ENCODE results near the gene ATP10A.
A peak's percentile ranks its signal among the peaks of the same experiment; 100 is the strongest.

ATP10A gene

DNA sequence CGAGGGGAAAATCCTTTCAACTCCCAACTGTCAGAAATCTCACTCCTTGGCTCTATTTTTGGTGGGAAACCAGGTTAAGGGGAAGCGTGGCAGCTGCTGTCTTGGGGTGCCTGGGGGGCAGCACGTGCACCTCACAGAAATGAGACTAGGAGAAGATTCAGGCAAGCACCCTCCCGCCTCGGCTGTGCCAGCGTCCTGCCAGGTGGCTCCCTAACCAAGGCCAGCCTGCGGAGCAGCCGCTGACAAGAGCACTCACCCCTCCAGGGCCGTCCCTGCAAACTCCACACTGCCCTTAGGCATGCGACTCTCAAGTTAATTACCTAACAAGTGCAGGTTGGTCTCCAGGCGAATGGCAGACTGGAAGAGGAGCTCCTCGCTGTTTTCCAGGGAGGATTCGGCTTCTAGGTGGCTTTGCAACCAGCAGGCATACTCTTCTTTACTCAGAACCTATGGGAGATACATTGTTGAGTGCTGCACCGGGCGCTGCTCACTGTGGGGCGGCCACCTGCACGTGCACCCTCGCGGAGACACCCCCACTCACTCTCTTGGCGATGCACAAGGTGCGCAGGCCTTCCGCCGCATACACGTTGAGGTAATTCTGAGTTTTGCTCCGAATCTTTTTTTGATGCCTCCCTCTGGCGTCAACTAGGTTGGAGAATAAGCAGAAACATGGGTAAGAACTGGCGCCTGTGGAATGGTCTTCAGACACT is 155.3 kb downstream of the ATP10A start:
- Histone ChIP-seq H3K9ac (ENCODE audit: low read depth, low read length, poor library complexity) (no peak overlapping the region), H3K9me3 (replicated peaks in 1 of 2; ENCODE audit: control insufficient read depth in 2 of 2, insufficient read depth in 1 of 2, low read depth in 1 of 2, low read length in 2 of 2) (no peaks in the 10 kb centered on the region), H3K14ac (ENCODE audit: low read length) (no peak overlapping the region), H2BK15ac (ENCODE audit: low read length) (no peak overlapping the region), H4K91ac (ENCODE audit: low read depth, low read length, poor library complexity) (no peak overlapping the region), H3K23ac (ENCODE audit: low read depth, low read length, poor library complexity) (no peak overlapping the region), H3K4me3 (ENCODE audit: low read length in 2 of 2) (no peak overlapping the region), H2BK5ac (ENCODE audit: low read length) (no peak overlapping the region), H3K79me1 (ENCODE audit: low read depth, low read length) (no peaks in the 10 kb centered on the region), H2AFZ (ENCODE audit: low read length) (no peak overlapping the region), H2BK120ac (ENCODE audit: low read depth, low read length) (no peak overlapping the region), H3K18ac (ENCODE audit: low read length) (peak overlapping the region; percentile 44), H3K4me2 (ENCODE audit: insufficient read depth, low read length, poor library complexity, severe bottlenecking) (no peak overlapping the region), H3K36me3 (replicated peaks in 1 of 2; ENCODE audit: control insufficient read depth in 2 of 2, insufficient read depth in 2 of 2, low read length in 2 of 2) (no peaks in the 10 kb centered on the region), H3K27ac (replicated peaks; ENCODE audit: low read length) (no peak overlapping the region), H2BK12ac (ENCODE audit: low read length) (no peak overlapping the region), H4K8ac (ENCODE audit: low read depth, low read length) (no peak overlapping the region), H3K27me3 (ENCODE audit: control insufficient read depth in 3 of 3, insufficient read depth in 3 of 3, low read depth in 1 of 3, low read length in 3 of 3) (no peaks in the 10 kb centered on the region), H3K4me1 (ENCODE audit: control insufficient read depth in 2 of 2, insufficient read depth in 1 of 2, low read depth in 1 of 2, low read length in 2 of 2) (peaks cover 0 to 1% of the 10 kb centered on the region in 2 donors), H2AK5ac (ENCODE audit: low read depth, low read length) (peak overlapping the region; percentile 50), H3K4ac (ENCODE audit: low read length) (no peak overlapping the region)
- no CpG with 5 or more reads among the region's 27 CpGs for WGBS, 2 donors (ENCODE audit: extremely low coverage in 2 of 2, insufficient read length in 2 of 2, insufficient replicate concordance in 1 of 2)
- DNase-seq (ENCODE audit: low spot score): no peak

DNA sequence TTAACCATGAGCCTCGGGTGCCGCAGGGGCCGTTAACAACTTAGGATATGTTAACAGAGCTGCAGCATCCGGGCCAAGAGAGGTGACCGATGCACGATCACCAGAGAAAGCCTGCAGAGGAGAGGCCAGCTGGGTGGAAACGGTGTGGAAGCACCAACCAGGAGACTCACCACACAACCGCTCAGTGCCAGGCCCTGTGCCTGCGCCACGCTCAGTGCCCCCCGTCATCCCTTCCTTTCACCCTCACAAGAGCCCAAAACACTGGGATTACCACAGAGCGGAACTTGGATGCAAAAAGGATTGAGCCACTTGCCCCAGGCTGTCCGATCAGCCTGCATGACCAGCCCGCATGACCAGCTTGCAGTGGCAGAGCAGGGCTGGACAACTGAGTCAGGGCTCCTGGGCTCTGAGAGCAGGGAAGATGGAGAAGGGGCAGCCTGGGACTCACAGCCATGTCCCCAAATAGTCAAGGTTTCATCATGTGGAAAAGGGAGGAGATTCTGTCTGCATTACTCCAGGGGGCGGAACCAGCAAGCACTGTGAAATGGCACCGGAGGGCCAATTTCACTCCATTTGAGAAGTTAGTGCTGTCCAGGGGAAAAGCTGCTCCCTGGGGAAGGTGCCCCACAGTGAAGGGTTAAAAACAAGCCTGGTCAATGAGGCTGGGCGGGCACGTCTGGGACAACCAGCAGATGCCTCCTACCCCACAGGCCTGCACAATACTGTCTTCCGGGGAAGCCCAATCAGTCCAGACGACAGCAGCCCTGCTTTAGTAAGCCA is 156.8 kb downstream of the ATP10A start:
- Histone ChIP-seq H2BK15ac (ENCODE audit: low read length) (no peak overlapping the region), H2AK5ac (ENCODE audit: low read depth, low read length) (no peak overlapping the region), H3K4ac (ENCODE audit: low read length) (no peak overlapping the region), H3K36me3 (replicated peaks in 1 of 2; ENCODE audit: control insufficient read depth in 2 of 2, insufficient read depth in 2 of 2, low read length in 2 of 2) (no peaks in the 10 kb centered on the region), H4K8ac (ENCODE audit: low read depth, low read length) (no peak overlapping the region), H3K9me3 (replicated peaks in 1 of 2; ENCODE audit: control insufficient read depth in 2 of 2, insufficient read depth in 1 of 2, low read depth in 1 of 2, low read length in 2 of 2) (no peaks in the 10 kb centered on the region), H4K91ac (ENCODE audit: low read depth, low read length, poor library complexity) (no peak overlapping the region), H3K14ac (ENCODE audit: low read length) (no peak overlapping the region), H2BK120ac (ENCODE audit: low read depth, low read length) (no peak overlapping the region), H3K4me2 (ENCODE audit: insufficient read depth, low read length, poor library complexity, severe bottlenecking) (no peak overlapping the region), H3K4me3 (ENCODE audit: low read length in 2 of 2) (no peak overlapping the region), H3K9ac (ENCODE audit: low read depth, low read length, poor library complexity) (no peak overlapping the region), H3K18ac (ENCODE audit: low read length) (no peak overlapping the region), H3K4me1 (ENCODE audit: control insufficient read depth in 2 of 2, insufficient read depth in 1 of 2, low read depth in 1 of 2, low read length in 2 of 2) (peaks cover 0 to 1% of the 10 kb centered on the region in 2 donors), H2BK12ac (ENCODE audit: low read length) (peak overlapping the region; percentile 43), H3K79me1 (ENCODE audit: low read depth, low read length) (no peaks in the 10 kb centered on the region), H3K27me3 (ENCODE audit: control insufficient read depth in 3 of 3, insufficient read depth in 3 of 3, low read depth in 1 of 3, low read length in 3 of 3) (no peaks in the 10 kb centered on the region), H2AFZ (ENCODE audit: low read length) (no peak overlapping the region), H2BK5ac (ENCODE audit: low read length) (no peak overlapping the region), H3K23ac (ENCODE audit: low read depth, low read length, poor library complexity) (peak overlapping the region; percentile 9), H3K27ac (replicated peaks; ENCODE audit: low read length) (no peak overlapping the region)
- no peak for DNase-seq (ENCODE audit: low spot score)
- WGBS, 2 donors (ENCODE audit: extremely low coverage in 2 of 2, insufficient read length in 2 of 2, insufficient replicate concordance in 1 of 2): no CpG with 5 or more reads among the region's 20 CpGs

DNA sequence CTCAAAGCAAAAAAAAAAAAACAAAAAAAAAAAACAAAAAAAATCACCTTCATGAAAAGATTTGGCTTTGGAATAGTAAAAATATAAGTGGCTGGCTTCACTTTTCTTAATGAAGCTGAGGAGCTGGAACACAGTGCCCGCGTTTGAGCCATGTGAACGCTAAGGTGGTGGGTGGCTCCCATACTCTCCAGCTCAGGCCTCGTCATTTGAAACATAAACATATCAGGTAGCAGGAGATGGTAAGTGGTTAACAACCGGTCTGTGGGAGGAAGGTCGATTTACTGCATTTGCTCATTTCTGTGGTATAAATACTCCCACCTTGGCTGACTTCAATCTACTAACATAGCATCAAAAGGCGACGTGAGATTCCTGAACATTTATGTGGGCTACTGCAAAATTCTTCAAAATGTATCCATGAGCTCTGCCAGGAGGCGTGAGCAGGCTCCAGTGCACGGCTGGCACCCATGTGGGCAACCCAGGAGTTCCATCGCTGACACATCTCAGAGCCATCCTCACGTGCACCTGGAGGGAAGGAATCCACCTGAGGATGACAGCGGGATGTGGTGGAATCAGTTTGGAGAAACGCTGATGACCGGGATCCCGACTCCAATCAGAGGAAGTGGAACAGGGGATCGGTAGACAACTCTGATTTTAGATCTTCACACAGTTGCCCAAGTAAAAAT is 157.6 kb downstream of the ATP10A start:
- Histone ChIP-seq H3K4me2 (ENCODE audit: insufficient read depth, low read length, poor library complexity, severe bottlenecking) (no peak overlapping the region), H3K79me1 (ENCODE audit: low read depth, low read length) (no peaks in the 10 kb centered on the region), H3K4me3 (ENCODE audit: low read length in 2 of 2) (no peak overlapping the region), H2BK12ac (ENCODE audit: low read length) (no peak overlapping the region), H3K14ac (ENCODE audit: low read length) (no peak overlapping the region), H2BK120ac (ENCODE audit: low read depth, low read length) (no peak overlapping the region), H2AFZ (ENCODE audit: low read length) (no peak overlapping the region), H3K27ac (replicated peaks; ENCODE audit: low read length) (no peak overlapping the region), H3K27me3 (ENCODE audit: control insufficient read depth in 3 of 3, insufficient read depth in 3 of 3, low read depth in 1 of 3, low read length in 3 of 3) (no peaks in the 10 kb centered on the region), H4K91ac (ENCODE audit: low read depth, low read length, poor library complexity) (no peak overlapping the region), H3K23ac (ENCODE audit: low read depth, low read length, poor library complexity) (no peak overlapping the region), H2BK15ac (ENCODE audit: low read length) (no peak overlapping the region), H2AK5ac (ENCODE audit: low read depth, low read length) (no peak overlapping the region), H3K4me1 (ENCODE audit: control insufficient read depth in 2 of 2, insufficient read depth in 1 of 2, low read depth in 1 of 2, low read length in 2 of 2) (peaks cover 0 to 1% of the 10 kb centered on the region in 2 donors), H3K9ac (ENCODE audit: low read depth, low read length, poor library complexity) (no peak overlapping the region), H3K9me3 (replicated peaks in 1 of 2; ENCODE audit: control insufficient read depth in 2 of 2, insufficient read depth in 1 of 2, low read depth in 1 of 2, low read length in 2 of 2) (no peaks in the 10 kb centered on the region), H3K18ac (ENCODE audit: low read length) (no peak overlapping the region), H2BK5ac (ENCODE audit: low read length) (no peak overlapping the region), H4K8ac (ENCODE audit: low read depth, low read length) (no peak overlapping the region), H3K36me3 (replicated peaks in 1 of 2; ENCODE audit: control insufficient read depth in 2 of 2, insufficient read depth in 2 of 2, low read length in 2 of 2) (no peaks in the 10 kb centered on the region), H3K4ac (ENCODE audit: low read length) (no peak overlapping the region)
- no CpG with 5 or more reads among the region's 17 CpGs for WGBS, 2 donors (ENCODE audit: extremely low coverage in 2 of 2, insufficient read length in 2 of 2, insufficient replicate concordance in 1 of 2)
- DNase-seq (ENCODE audit: low spot score): no peak

- Histone ChIP-seq H3K27me3 (ENCODE audit: control insufficient read depth in 3 of 3, insufficient read depth in 3 of 3, low read depth in 1 of 3, low read length in 3 of 3) (no peaks in the 10 kb centered on the region), H2BK15ac (ENCODE audit: low read length) (no peak overlapping the region), H3K79me1 (ENCODE audit: low read depth, low read length) (no peaks in the 10 kb centered on the region), H4K8ac (ENCODE audit: low read depth, low read length) (no peak overlapping the region), H3K4me1 (ENCODE audit: control insufficient read depth in 2 of 2, insufficient read depth in 1 of 2, low read depth in 1 of 2, low read length in 2 of 2) (no peaks in the 10 kb centered on the region), H2BK120ac (ENCODE audit: low read depth, low read length) (no peak overlapping the region), H3K4ac (ENCODE audit: low read length) (no peak overlapping the region), H3K9ac (ENCODE audit: low read depth, low read length, poor library complexity) (no peak overlapping the region), H3K9me3 (replicated peaks in 1 of 2; ENCODE audit: control insufficient read depth in 2 of 2, insufficient read depth in 1 of 2, low read depth in 1 of 2, low read length in 2 of 2) (no peaks in the 10 kb centered on the region), H3K4me3 (ENCODE audit: low read length in 2 of 2) (no peak overlapping the region), H3K18ac (ENCODE audit: low read length) (peak overlapping the region; percentile 5), H3K23ac (ENCODE audit: low read depth, low read length, poor library complexity) (no peak overlapping the region), H2AFZ (ENCODE audit: low read length) (no peak overlapping the region), H2BK5ac (ENCODE audit: low read length) (no peak overlapping the region), H3K27ac (replicated peaks; ENCODE audit: low read length) (no peak overlapping the region), H3K14ac (ENCODE audit: low read length) (no peak overlapping the region), H2AK5ac (ENCODE audit: low read depth, low read length) (no peak overlapping the region), H3K4me2 (ENCODE audit: insufficient read depth, low read length, poor library complexity, severe bottlenecking) (no peak overlapping the region), H3K36me3 (replicated peaks in 1 of 2; ENCODE audit: control insufficient read depth in 2 of 2, insufficient read depth in 2 of 2, low read length in 2 of 2) (no peaks in the 10 kb centered on the region), H4K91ac (ENCODE audit: low read depth, low read length, poor library complexity) (no peak overlapping the region), H2BK12ac (ENCODE audit: low read length) (no peak overlapping the region)
- WGBS, 2 donors (ENCODE audit: extremely low coverage in 2 of 2, insufficient read length in 2 of 2, insufficient replicate concordance in 1 of 2): no CpG with 5 or more reads among the region's 6 CpGs
- no peak for DNase-seq (ENCODE audit: low spot score)
Observed at GRCh38 chr15:25703726-25704125, 159.4 kb downstream of the ATP10A start.
